Measurements from ENCODE around the gene MAU2.

MAU2 gene

GRCh38 chr19:19308373-19308772 is 12.3 kb upstream of the MAU2 start:
- DNase-seq = no peak

GRCh38 chr19:19315444-19315843 is 5.2 kb upstream of the MAU2 start:
- DNase-seq = no peak

- no peak for DNase-seq
Observed at GRCh38 chr19:19316082-19316481, 4.5 kb upstream of the MAU2 start.

GRCh38 chr19:19319732-19320360 is 783 bp upstream of the MAU2 start:
- no peak for DNase-seq

GRCh38 chr19:19321141-19321577 is 530 bp downstream of the MAU2 start:
- DNase-seq = no peak

- DNase-seq = no peak
Observed at GRCh38 chr19:19324059-19324770, 3.6 kb downstream of the MAU2 start.

- no peak for DNase-seq
Observed at GRCh38 chr19:19327672-19328071, 7.0 kb downstream of the MAU2 start.

- no peak for DNase-seq
Observed at GRCh38 chr19:19329126-19329525, 8.5 kb downstream of the MAU2 start.

- DNase-seq = no peak
Observed at GRCh38 chr19:19334063-19334988, 13.7 kb downstream of the MAU2 start.

- no peak for DNase-seq
Observed at GRCh38 chr19:19334989-19335344, 14.3 kb downstream of the MAU2 start.

GRCh38 chr19:19335408-19336158 is 15.0 kb downstream of the MAU2 start:
- no peak for DNase-seq

- no peak for DNase-seq
Observed at GRCh38 chr19:19336597-19336996, 16.0 kb downstream of the MAU2 start.

- DNase-seq = no peak
Observed at GRCh38 chr19:19337120-19337519, 16.5 kb downstream of the MAU2 start.

- no peak for DNase-seq
Observed at GRCh38 chr19:19338082-19338481, 17.5 kb downstream of the MAU2 start.

GRCh38 chr19:19341026-19341425 is 20.4 kb downstream of the MAU2 start:
- DNase-seq = no peak

GRCh38 chr19:19342086-19343015 is 21.7 kb downstream of the MAU2 start:
- DNase-seq = no peak

- no peak for DNase-seq
Observed at GRCh38 chr19:19343016-19343362, 22.4 kb downstream of the MAU2 start.

GRCh38 chr19:19343762-19344161 is 23.1 kb downstream of the MAU2 start:
- no peak for DNase-seq

- DNase-seq = no peak
Observed at GRCh38 chr19:19345232-19345631, 24.6 kb downstream of the MAU2 start.

GRCh38 chr19:19345970-19346369 is 25.3 kb downstream of the MAU2 start:
- no peak for DNase-seq

GRCh38 chr19:19347401-19348110 is 26.9 kb downstream of the MAU2 start:
- no peak for DNase-seq
